Naive thymus-derived CD8-positive, alpha-beta T cell (primary cell): ENCODE measurements around the gene INSR. TPM values are rescaled to one million over a fixed set of nuclear protein-coding genes. Genes with fewer than 3 reads are reported as not detected.

Source experiments
- ATAC-seq, 2 donors: fragments of 150-1000 bp; cut with Tn5 transposase in 1 of 2; sonication (Bioruptor Pico), chemical (Tn5 transposase) in 1 of 2; 1 replicate in 1 of 2; 2 replicates in 1 of 2; pipeline ENCODE4 v1.10.0; 2021; ENCODE audit warnings: mild to moderate bottlenecking in 2 of 2, moderate library complexity in 2 of 2
- POLR2A ChIA-PET: fragments of 350-600 bp; sonication (Branson Sonifier 250); formaldehyde crosslinking; loops from one replicate; lab custom pipeline; 2021; ENCODE audit warnings: antibody characterized with exemption; lab: Charles Lee
- DNase-seq, 10 donors: peaks; one replicate each; pipeline versions ENCODE4 v3.0.0 to v3.0.0-alpha.2; 2020 to 2022
- H3K27ac Mint-ChIP-seq, 10 donors: one replicate each; pipeline ENCODE4 v1.8.0; 2020 to 2022; ENCODE audit warnings: mild to moderate bottlenecking in 10 of 10, mixed read lengths in 10 of 10, moderate library complexity in 4 of 10, inconsistent platforms in 1 of 10
- H3K27me3 Mint-ChIP-seq, 5 donors: one replicate each; pipeline ENCODE4 v1.8.0; 2021 to 2022; ENCODE audit warnings: mixed read lengths in 5 of 5
- H3K36me3 Mint-ChIP-seq, 3 donors: one replicate each; pipeline ENCODE4 v1.8.0; 2020 to 2022; ENCODE audit warnings: mixed read lengths in 3 of 3, mild to moderate bottlenecking in 2 of 3, inconsistent platforms in 1 of 3
- H3K4me1 Mint-ChIP-seq, 4 donors: one replicate each; pipeline ENCODE4 v1.8.0; 2021 to 2022; ENCODE audit warnings: mixed read lengths in 4 of 4
- H3K4me3 Mint-ChIP-seq, 10 donors: one replicate each; pipeline ENCODE4 v1.8.0; 2020 to 2022; ENCODE audit warnings: mild to moderate bottlenecking in 10 of 10, mixed read lengths in 10 of 10, moderate library complexity in 6 of 10, inconsistent platforms in 1 of 10
- H3K9me3 Mint-ChIP-seq, 9 donors: one replicate each; pipeline ENCODE4 v1.8.0; 2020 to 2022; ENCODE audit warnings: mixed read lengths in 9 of 9, mild to moderate bottlenecking in 3 of 9, inconsistent platforms in 1 of 9, moderate library complexity in 1 of 9
- polyA plus RNA-seq, 3 donors: library from polyadenylated mRNA; unstranded; fragments of 300-500 nt; fragmentation: Illumina TruSeq; gene quantifications; one replicate each; pipeline ENCODE4 v1.2.3, GENCODE V29; 2021
- total RNA-seq, 8 experiments: library from RNA in 2 of 8; stranded (reverse) in 2 of 8; gene quantifications; one replicate each; pipeline ENCODE4 v1.2.3 and lab custom pipeline; 2021 to 2026

Gene INSR
- total and polyA plus RNA-seq, 5 experiments from 2014 or later: 0.14 to 1.4 (median 0.45) TPM; not detected in 1

GRCh38 chr19:7113233-7113632 lies 181.0 kb downstream of the INSR start:
- POLR2A ChIA-PET: interaction anchor here (0.6 kb wide), 1 partner anchor 188 kb away, joined by 4 read pairs; no protein-coding TSS in a partner anchor
- no peaks in the 10 kb centered on the region for H3K4me1 Mint-ChIP-seq
- no peak overlapping the region for H3K27ac Mint-ChIP-seq
- no peaks in the 10 kb centered on the region for H3K36me3 Mint-ChIP-seq
- H3K4me3 Mint-ChIP-seq: no peak overlapping the region
- DNase-seq: no peak
- peaks cover 0 to 5% (median 0%) of the 10 kb centered on the region in 5 donors for H3K27me3 Mint-ChIP-seq
- H3K9me3 Mint-ChIP-seq: peaks cover 0 to 5% (median 0%) of the 10 kb centered on the region in 9 donors
- ATAC-seq: no peak

DNA sequence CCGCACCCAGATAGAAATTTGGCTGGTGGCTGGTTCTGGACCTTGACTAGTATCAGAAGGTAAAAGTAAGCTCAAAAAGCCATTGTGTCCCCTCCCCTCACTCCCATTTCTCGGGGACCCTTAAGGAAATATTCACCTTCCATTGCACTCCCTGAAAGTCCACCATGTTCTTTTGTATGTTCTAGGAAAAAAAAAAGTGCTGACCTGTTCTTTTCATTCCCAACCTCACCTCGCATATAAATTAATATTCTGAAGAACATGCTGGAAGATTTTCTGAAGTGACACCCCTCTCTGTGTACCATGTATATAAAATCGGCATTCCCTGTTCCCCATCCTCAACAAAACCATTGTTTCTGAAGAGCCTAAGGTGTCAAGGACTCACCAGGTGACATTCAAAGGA lies 181.5 kb downstream of the INSR start:
- Mint-ChIP-seq H3K27ac (no peak overlapping the region), H3K4me3 (no peak overlapping the region), H3K9me3 (peaks cover 0 to 5% (median 0%) of the 10 kb centered on the region in 9 donors), H3K36me3 (no peaks in the 10 kb centered on the region), H3K4me1 (no peaks in the 10 kb centered on the region), H3K27me3 (peaks cover 0 to 5% (median 0%) of the 10 kb centered on the region in 5 donors)
- POLR2A ChIA-PET: no interaction called here
- ATAC-seq (no peak), DNase-seq (no peak)

- DNase-seq (no peak), ATAC-seq (no peak)
- Mint-ChIP-seq H3K27me3 (peaks cover 0 to 5% (median 0%) of the 10 kb centered on the region in 5 donors), H3K9me3 (peaks cover 0 to 5% (median 0%) of the 10 kb centered on the region in 9 donors), H3K27ac (no peak overlapping the region), H3K4me3 (no peak overlapping the region), H3K36me3 (no peaks in the 10 kb centered on the region), H3K4me1 (no peaks in the 10 kb centered on the region)
- POLR2A ChIA-PET: interaction anchor here (0.6 kb wide), 1 partner anchor 38 kb away, joined by 3 read pairs; no protein-coding TSS in a partner anchor
Measured at GRCh38 chr19:7109678-7110289, 184.4 kb downstream of the INSR start.

DNA sequence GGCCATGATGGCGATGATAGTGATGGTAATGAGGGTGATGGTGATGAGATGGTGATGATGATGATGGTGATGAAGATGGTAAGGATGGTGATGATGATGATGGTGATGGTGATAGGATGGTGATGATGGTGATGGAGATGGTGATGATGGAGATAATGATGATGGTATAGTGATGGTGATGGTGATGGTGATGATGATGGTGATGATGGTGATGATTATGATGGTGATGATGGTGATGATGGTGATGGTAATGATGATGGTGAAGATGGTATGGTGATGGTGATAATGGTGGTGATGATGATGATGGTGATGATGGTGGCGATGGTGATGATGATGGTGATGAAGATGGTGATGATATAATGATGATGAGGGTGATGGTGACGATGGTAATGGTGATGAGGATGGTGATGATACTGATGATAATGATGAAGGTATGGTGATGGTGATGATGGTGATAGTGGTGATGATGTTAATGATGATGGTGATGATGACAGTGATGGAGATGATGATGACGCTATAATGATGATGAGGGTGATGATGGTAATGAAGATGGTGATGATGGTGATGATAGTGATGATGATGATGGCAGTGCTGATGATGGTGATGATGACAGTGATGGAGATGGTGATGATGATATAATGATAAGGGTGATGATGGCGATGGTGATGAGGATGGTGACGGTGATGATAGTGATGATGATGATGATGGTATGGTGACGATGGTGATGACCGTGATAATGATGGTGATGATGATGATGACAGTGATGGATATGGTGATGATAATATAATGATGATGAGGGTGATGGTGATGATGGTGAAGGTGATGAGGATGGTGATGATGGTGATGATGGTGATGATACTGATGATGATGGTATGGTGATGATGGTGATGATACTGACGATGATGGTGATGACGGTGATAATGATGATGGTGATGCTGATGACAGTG lies 187.2 kb downstream of the INSR start:
- DNase-seq (no peak), ATAC-seq (no peak)
- no peaks in the 10 kb centered on the region for H3K27me3 Mint-ChIP-seq
- peaks cover 0 to 5% (median 4%) of the 10 kb centered on the region in 4 donors for H3K4me1 Mint-ChIP-seq
- no peaks in the 10 kb centered on the region for H3K36me3 Mint-ChIP-seq
- POLR2A ChIA-PET: no interaction called here
- no peak overlapping the region for H3K27ac Mint-ChIP-seq
- no peaks in the 10 kb centered on the region for H3K9me3 Mint-ChIP-seq
- H3K4me3 Mint-ChIP-seq: no peak overlapping the region

GRCh38 chr19:7104747-7105447 lies 189.3 kb downstream of the INSR start:
- Mint-ChIP-seq H3K36me3 (no peaks in the 10 kb centered on the region), H3K4me1 (peaks cover 8 to 19% (median 14%) of the 10 kb centered on the region in 4 donors), H3K27me3 (no peaks in the 10 kb centered on the region), H3K9me3 (no peaks in the 10 kb centered on the region), H3K4me3 (no peak overlapping the region), H3K27ac (no peak overlapping the region)
- DNase-seq (no peak), ATAC-seq (no peak)
- POLR2A ChIA-PET: no interaction called here

DNA sequence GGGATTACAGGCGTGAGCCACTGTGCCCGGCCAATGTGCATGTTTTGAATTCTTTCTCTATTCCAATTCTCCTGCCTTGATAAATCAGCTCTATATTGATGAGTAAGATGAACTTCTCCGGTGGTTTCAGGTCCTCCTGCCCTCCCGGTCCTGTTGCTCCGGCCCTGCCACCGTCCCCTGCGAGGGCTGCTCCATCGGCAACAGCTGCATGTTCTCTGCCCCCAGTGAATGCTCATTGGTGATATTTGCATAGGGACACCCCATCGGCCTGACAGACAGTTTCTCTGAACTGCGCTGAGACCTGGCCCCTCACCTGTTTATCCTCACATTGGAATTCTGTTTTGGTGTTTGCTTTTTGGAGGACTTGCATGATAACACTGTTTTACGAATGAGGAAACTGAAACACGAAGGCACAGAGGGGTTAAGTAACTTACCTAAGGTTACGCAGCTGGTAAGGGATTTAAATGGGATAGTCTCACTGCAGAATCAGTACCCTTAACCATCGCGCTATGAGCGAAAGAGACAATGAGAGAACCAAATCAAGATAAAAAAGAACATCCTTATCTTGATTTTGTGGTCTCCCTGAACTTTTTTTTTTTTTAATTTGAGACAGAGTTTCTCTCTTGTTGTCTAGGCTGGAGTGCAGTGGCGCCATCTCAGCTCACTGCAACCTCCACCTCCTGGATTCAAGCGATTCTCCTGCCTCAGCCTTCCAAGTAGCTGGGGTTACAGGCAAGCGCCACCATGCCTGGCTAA lies 192.5 kb downstream of the INSR start:
- Mint-ChIP-seq H3K4me1 (peaks cover 11 to 35% (median 32%) of the 10 kb centered on the region in 4 donors), H3K9me3 (peaks cover 0 to 20% (median 9%) of the 10 kb centered on the region in 9 donors), H3K27ac (peak overlapping the region in 7 of 10 donors; percentile 7 to 76 (median 37)), H3K36me3 (peaks cover 0 to 6% (median 2%) of the 10 kb centered on the region in 3 donors), H3K4me3 (peak overlapping the region; percentile 7 to 75 (median 53)), H3K27me3 (no peaks in the 10 kb centered on the region)
- ATAC-seq (no peak), DNase-seq (peak in 3 of 10 donors; percentile 3 to 42 (median 35))
- POLR2A ChIA-PET: interaction anchor here (0.6 to 1.1 kb wide), 2 partner anchors 239 to 309 kb away, joined by 3 to 4 read pairs; no protein-coding TSS in a partner anchor

DNA sequence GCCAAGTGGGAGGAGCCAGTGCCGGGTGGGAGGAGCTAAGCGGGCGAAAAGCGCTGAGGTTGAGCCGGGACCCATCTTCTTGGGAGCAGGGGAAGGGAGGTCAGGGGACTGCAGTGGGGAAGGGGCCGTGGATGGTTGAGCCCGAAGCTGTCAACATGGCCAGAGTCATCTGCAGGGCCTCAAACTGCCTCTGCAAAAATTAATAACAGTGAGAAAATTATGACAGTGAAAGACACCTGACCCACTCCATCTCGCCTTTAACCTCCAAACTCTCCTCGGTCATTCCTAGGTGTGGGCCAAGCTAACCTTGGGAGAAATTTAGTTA lies 194.7 kb downstream of the INSR start:
- Mint-ChIP-seq H3K27me3 (no peaks in the 10 kb centered on the region), H3K9me3 (peaks cover 0 to 37% (median 29%) of the 10 kb centered on the region in 9 donors), H3K4me3 (peak overlapping the region; percentile 89 to 99 (median 94)), H3K27ac (peak overlapping the region; percentile 60 to 98 (median 94)), H3K4me1 (peaks cover 11 to 35% (median 32%) of the 10 kb centered on the region in 4 donors), H3K36me3 (peaks cover 0 to 18% (median 15%) of the 10 kb centered on the region in 3 donors)
- DNase-seq (no peak), ATAC-seq (no peak)
- POLR2A ChIA-PET: interaction anchor here (0.5 to 3.3 kb wide), 11 partner anchors 9 to 582 kb away, joined by 3 to 50 read pairs (median 5); partner anchors contain the start of genes ARHGEF18, PET100, RETN and TRAPPC5

DNA sequence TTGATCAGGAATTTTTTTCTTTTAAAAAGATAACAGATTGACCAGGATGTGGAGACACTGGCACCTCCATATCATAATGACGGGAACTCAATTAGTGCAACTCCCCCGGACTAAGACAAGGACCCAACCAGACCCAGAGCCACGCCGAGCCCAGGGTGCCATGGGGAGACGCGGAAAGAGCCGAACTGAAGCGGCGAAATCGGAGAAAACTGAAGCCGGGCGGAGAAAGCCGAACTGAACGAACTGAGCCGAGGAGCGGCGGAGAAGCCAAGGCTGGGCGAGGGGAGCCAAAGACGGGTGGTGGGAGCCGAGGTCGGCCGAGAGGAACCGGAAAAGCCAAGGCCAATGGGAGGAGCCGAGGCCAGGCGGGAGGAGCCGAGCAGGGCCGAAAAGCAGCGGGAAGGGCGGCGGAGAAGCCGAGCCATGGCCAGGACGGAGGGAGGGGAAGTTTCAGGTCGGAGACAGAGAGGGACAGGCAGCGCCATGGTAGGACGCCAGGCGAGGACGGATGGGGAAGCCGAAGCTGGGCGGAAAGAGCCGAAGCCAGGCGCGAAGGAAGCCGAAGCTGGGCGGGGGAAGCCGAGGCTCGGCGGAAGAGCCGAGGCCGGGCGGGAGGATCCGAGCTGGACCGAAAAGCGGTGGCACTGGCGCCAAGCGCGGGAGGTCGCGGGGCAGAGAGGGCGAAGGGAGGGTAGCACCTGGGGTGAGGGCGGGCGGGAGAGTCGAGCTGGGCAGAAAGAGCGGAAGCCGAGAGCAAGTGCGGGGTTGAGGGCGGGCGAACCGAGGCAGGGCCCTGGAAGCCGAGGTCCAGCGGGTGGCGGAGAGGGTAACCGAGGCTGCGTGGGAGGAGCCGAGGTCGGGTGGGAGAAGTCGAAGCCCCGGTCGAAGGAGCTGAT lies 195.3 kb downstream of the INSR start:
- Mint-ChIP-seq H3K4me3 (peak overlapping the region; percentile 89 to 99 (median 94)), H3K27ac (peak overlapping the region; percentile 60 to 98 (median 95)), H3K27me3 (no peaks in the 10 kb centered on the region), H3K36me3 (peaks cover 0 to 19% (median 15%) of the 10 kb centered on the region in 3 donors), H3K9me3 (peaks cover 0 to 42% (median 33%) of the 10 kb centered on the region in 9 donors), H3K4me1 (peaks cover 11 to 35% (median 32%) of the 10 kb centered on the region in 4 donors)
- ATAC-seq (peak; percentile 92 to 93), DNase-seq (peak; percentile 82 to 95 (median 88))
- POLR2A ChIA-PET: interaction anchor here (0.5 to 3.3 kb wide), 12 partner anchors 9 to 582 kb away, joined by 3 to 50 read pairs (median 4); partner anchors contain the start of genes ARHGEF18, PET100, RETN and TRAPPC5

DNA sequence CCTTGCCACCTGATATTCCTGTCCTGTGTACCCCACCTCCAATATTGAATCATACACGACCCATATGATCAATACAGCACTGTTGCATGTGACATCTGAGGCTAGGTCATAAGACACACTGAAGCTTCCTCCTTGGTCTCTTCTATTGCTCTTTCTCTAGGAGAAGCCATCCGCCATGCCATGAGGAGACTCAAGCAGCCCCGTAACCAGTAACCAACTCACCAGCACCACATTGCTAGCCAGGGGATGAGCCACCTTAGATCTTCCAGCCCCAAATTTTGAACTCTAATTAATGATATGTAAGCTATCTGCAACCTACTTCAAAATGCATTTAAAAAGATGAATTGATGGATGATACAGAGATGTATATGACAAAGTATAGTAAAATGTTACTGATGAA lies 196.1 kb downstream of the INSR start:
- POLR2A ChIA-PET: interaction anchor here (0.6 to 3.3 kb wide), 5 partner anchors 11 to 251 kb away, joined by 4 to 50 read pairs (median 7); partner anchors contain the start of genes ARHGEF18 and ZNF557
- H3K27me3 Mint-ChIP-seq: no peaks in the 10 kb centered on the region
- DNase-seq (no peak), ATAC-seq (no peak)
- peaks cover 0 to 19% (median 16%) of the 10 kb centered on the region in 3 donors for H3K36me3 Mint-ChIP-seq
- H3K9me3 Mint-ChIP-seq: peaks cover 0 to 47% (median 35%) of the 10 kb centered on the region in 9 donors
- H3K4me1 Mint-ChIP-seq: peaks cover 11 to 35% (median 32%) of the 10 kb centered on the region in 4 donors
- peak overlapping the region; percentile 89 to 99 (median 94) for H3K4me3 Mint-ChIP-seq
- peak overlapping the region in 9 of 10 donors; percentile 60 to 97 (median 94) for H3K27ac Mint-ChIP-seq

DNA sequence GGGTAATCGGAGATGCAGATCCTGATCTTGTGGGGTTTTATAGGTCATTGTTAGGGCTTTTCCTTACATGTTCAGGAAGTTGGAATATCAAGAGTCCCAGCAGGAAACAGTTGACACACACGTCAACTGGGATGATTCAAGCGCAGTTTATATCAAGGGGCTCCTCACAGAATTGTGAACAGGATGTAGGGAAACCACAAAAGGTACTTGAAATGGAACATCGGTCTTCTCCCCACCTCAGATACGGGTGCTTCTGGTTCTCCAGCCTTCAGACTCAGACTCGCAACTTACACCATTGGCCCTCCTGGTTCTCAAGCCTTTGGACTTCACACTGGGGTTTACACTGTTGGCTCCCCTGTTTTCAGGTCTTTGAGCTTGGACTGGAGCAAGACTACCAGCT lies 205.2 kb downstream of the INSR start:
- ATAC-seq (no peak), DNase-seq (no peak)
- peak overlapping the region in 1 of 10 donors; percentile 65 for H3K27ac Mint-ChIP-seq
- H3K4me1 Mint-ChIP-seq: peaks cover 0 to 14% (median 8%) of the 10 kb centered on the region in 4 donors
- POLR2A ChIA-PET: no interaction called here
- no peaks in the 10 kb centered on the region for H3K27me3 Mint-ChIP-seq
- H3K9me3 Mint-ChIP-seq: peaks cover 0 to 94% (median 25%) of the 10 kb centered on the region in 9 donors
- H3K36me3 Mint-ChIP-seq: peaks cover 20 to 58% (median 31%) of the 10 kb centered on the region in 3 donors
- peak overlapping the region in 5 of 10 donors; percentile 4 to 48 (median 40) for H3K4me3 Mint-ChIP-seq
